Thyroid gland (tissue), 4 donors: ENCODE data around the gene OR13J1. TPM values are rescaled to one million over a fixed set of nuclear protein-coding genes. Genes with fewer than 3 reads are reported as not detected.

Source experiments
- DNase-seq, 2 donors: peaks; one replicate each; pipeline ENCODE4 v3.0.0-alpha.2; 2019
- H3K27ac ChIP-seq, 3 donors: fragments of 200-600 bp; sonication (generic); 1 replicate in 2 of 3; 2 replicates in 1 of 3; pipeline ENCODE4 v1.5.1; 2016 to 2019; ENCODE audit warnings: mild to moderate bottlenecking in 1 of 3, moderate library complexity in 1 of 3
- H3K27me3 ChIP-seq: fragments of 200-600 bp; sonication (generic); one replicate; pipeline ENCODE4 v1.5.1; 2019
- H3K36me3 ChIP-seq, 2 donors: fragments of 200-600 bp; sonication (generic); one replicate each; pipeline ENCODE4 v1.5.1; 2016 to 2019
- H3K4me1 ChIP-seq, 2 donors: fragments of 200-600 bp; sonication (generic); one replicate each; pipeline ENCODE4 v1.5.1; 2017 to 2019
- H3K4me3 ChIP-seq, 3 donors: fragments of 200-600 bp; sonication (generic); replicated peaks in 1 of 3; 1 replicate in 2 of 3; 2 replicates in 1 of 3; pipeline ENCODE4 v1.5.1; 2016; ENCODE audit warnings: mild to moderate bottlenecking in 1 of 3
- H3K9me3 ChIP-seq: fragments of 200-600 bp; sonication (generic); one replicate; pipeline ENCODE4 v1.5.1; 2017
- POLR2A ChIP-seq, 2 donors: fragments of 450-650 bp; IDR thresholded peaks; one replicate each; pipeline ENCODE4 v1.6.1; 2017; ENCODE audit warnings: antibody characterized with exemption in 2 of 2, mild to moderate bottlenecking in 2 of 2, moderate library complexity in 1 of 2
- WGBS, 2 donors: methylation state at CpG; one replicate each; pipeline ENCODE4 v1.1.5; 2017; 5-methylcytosine and 5-hydroxymethylcytosine counted together
- intact Hi-C: fragments of 100-400 bp; cut with DNase I; formaldehyde crosslinking; loops from one replicate; pipeline ENCODE4 v1.15.1; 2023
- total RNA-seq, 4 donors: library from RNA; depleted of rRNA; stranded (reverse); fragments of >200 nt; gene quantifications; one replicate each; pipeline ENCODE4 v1.2.3, GENCODE V29; 2016
- TF ChIP-seq, protein P1 (sequence below), 6 experiments: fragments of 200-600 bp in 3 of 6; fragments of 450-650 bp in 3 of 6; sonication (generic) in 3 of 6; IDR thresholded peaks; one replicate each; pipeline ENCODE4 v1.5.1; 2016 to 2019; ENCODE audit warnings: antibody characterized with exemption in 6 of 6, mild to moderate bottlenecking in 2 of 6, inconsistent platforms in 1 of 6, moderate library complexity in 1 of 6

The OR13J1 gene
- total RNA-seq, 4 donors from 2014 or later, result not detected

DNA sequence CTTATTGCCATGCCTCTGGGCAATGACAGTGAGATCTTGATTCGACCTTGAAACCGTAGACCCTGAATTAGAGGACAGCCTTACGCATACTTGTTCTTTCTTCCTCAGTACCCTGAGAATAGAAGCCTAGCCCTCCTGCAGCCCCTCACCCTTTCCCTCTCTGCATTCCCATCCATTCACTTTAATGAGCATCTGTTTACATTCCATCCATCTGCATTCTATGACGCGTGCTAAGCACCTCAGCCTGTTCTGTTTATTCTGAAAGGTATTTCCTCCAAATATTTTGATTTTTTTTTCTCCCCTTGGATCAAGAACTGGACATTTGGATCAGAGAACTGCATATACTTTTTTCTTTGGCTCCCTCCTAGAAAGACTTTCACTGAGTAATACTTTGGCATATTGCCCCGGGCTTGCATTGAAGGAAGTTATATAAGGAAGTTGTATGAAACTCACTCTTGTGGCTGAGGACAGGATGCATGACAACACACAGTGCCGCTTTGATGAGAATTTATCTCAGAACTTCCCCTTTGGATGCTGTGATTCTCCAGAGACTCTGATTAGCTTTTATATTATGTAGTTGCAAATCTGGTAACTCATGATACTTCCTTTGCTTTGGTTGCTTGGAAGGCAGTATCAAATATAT is 25.5 kb downstream of the OR13J1 start:
- no peak overlapping the region for H3K4me3 ChIP-seq
- WGBS, 2 donors, result 61 to 67% methylated on average over 7 of the region's 7 CpGs

DNA sequence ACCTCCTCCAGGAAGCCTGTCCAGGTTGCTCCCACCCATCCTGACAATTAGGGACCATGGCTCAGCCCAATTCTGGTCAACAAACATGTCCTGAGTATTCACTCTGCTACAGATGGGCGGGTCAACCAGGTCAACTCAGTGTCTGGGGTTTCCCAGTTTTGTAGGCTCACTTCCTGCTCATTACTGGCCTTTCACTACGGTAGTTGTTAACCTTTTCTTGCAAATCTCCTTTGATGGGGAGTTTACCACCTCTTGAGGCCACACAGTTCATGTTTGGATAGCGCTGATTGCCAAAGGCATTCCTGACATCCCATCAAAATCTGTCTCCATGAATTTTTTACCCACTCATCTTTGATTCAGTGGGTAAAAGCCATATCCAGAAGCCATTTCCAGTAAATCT is 27.4 kb downstream of the OR13J1 start:
- Histone ChIP-seq H3K36me3 (peaks cover 6 to 8% of the 10 kb centered on the region in 2 donors), H3K27me3 (no peaks in the 10 kb centered on the region), H3K27ac (no peak overlapping the region), H3K9me3 (no peaks in the 10 kb centered on the region), H3K4me1 (peaks cover 0 to 9% of the 10 kb centered on the region in 2 donors), H3K4me3 (no peak overlapping the region)
- 87 to 91% methylated on average over 3 of the region's 3 CpGs for whole genome bisulfite sequencing, 2 donors
- DNase-seq, result no peak
- intact Hi-C loops, result no loop called here
- no peak for TF ChIP-seq POLR2A (IDR thresholded peaks at IDR 0.05)
- TF ChIP-seq, protein P1, sequence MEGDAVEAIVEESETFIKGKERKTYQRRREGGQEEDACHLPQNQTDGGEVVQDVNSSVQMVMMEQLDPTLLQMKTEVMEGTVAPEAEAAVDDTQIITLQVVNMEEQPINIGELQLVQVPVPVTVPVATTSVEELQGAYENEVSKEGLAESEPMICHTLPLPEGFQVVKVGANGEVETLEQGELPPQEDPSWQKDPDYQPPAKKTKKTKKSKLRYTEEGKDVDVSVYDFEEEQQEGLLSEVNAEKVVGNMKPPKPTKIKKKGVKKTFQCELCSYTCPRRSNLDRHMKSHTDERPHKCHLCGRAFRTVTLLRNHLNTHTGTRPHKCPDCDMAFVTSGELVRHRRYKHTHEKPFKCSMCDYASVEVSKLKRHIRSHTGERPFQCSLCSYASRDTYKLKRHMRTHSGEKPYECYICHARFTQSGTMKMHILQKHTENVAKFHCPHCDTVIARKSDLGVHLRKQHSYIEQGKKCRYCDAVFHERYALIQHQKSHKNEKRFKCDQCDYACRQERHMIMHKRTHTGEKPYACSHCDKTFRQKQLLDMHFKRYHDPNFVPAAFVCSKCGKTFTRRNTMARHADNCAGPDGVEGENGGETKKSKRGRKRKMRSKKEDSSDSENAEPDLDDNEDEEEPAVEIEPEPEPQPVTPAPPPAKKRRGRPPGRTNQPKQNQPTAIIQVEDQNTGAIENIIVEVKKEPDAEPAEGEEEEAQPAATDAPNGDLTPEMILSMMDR (IDR thresholded peaks at IDR 0.05), result no peak

More for the DNA sequence above, 25.5 kb downstream of the OR13J1 start:
- TF ChIP-seq, protein P1 (IDR thresholded peaks at IDR 0.05), result no peak
- TF ChIP-seq POLR2A (IDR thresholded peaks at IDR 0.05), result no peak
- no peaks in the 10 kb centered on the region for H3K9me3 ChIP-seq
- intact Hi-C loops, result no loop called here
- H3K4me1 ChIP-seq, result peaks cover 0 to 9% of the 10 kb centered on the region in 2 donors
- H3K27ac ChIP-seq, result no peak overlapping the region
- DNase-seq, result no peak
- no peaks in the 10 kb centered on the region for H3K27me3 ChIP-seq
- H3K36me3 ChIP-seq, result peaks cover 6 to 8% of the 10 kb centered on the region in 2 donors

DNA sequence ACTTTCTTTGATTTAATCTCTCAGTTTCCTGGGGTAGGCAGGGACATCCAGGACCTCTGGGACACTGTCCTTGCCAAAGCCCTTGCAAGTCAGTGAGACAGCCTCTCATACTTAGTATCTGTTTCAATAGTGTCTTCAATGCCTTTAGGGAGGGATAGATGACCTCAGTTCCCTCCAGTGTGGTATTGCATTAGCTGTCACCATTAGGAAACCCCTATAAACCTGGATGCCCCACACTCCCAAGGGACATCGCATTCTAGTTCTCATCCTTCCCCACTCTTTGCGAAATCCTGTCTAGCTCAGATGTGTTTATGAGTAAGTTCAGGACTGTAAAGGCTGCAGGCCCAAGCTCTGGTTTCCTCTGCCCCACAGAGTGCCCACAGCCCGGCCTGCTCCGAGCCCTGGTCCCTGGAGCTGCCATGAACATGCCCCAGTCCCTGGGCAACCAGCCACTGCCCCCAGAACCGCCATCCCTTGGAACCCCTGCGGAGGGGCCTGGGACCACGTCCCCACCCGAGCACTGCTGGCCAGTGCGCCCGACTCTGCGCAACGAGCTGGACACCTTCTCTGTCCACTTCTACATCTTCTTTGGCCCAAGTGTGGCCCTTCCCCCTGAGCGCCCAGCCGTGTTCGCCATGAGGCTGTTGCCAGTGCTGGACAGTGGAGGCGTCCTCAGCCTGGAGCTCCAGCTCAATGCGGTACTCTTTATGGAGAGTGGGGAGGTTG is 28.0 kb downstream of the OR13J1 start:
- Histone ChIP-seq H3K4me3 (no peak overlapping the region), H3K4me1 (peaks cover 0 to 9% of the 10 kb centered on the region in 2 donors), H3K27me3 (no peaks in the 10 kb centered on the region), H3K27ac (no peak overlapping the region), H3K9me3 (no peaks in the 10 kb centered on the region), H3K36me3 (peaks cover 5 to 6% of the 10 kb centered on the region in 2 donors)
- TF ChIP-seq POLR2A (IDR thresholded peaks at IDR 0.05), result no peak
- TF ChIP-seq, protein P1 (IDR thresholded peaks at IDR 0.05), result no peak
- 98% methylated on average over 13 to 17 of the region's 17 CpGs for WGBS, 2 donors
- intact Hi-C loops, result no loop called here
- DNase-seq, result no peak

DNA sequence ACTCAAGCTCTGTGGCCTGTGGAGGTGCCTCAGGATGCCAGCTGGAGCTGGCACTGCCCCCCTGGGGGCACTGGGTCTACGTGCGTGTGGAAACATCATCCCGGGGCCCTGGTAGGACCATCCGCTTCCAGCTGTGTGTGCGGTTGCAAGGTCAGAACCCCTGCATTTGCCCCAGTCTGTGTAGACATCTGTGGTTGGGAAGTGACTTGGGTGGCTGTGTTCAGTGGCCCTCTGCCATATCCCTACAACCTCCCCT is 28.6 kb downstream of the OR13J1 start:
- WGBS, 2 donors, result 73 to 77% methylated on average over 5 of the region's 5 CpGs
- intact Hi-C loops, result no loop called here
- Histone ChIP-seq H3K27me3 (no peaks in the 10 kb centered on the region), H3K4me3 (no peak overlapping the region), H3K27ac (no peak overlapping the region), H3K36me3 (peaks cover 0 to under 1% of the 10 kb centered on the region in 2 donors), H3K4me1 (peaks cover 0 to 9% of the 10 kb centered on the region in 2 donors), H3K9me3 (no peaks in the 10 kb centered on the region)
- no peak for TF ChIP-seq POLR2A (IDR thresholded peaks at IDR 0.05)
- TF ChIP-seq, protein P1 (IDR thresholded peaks at IDR 0.05), result no peak
- no peak for DNase-seq
